Type B pancreatic cell (in vitro differentiated cells): Measurements from ENCODE around the gene SLC1A6. TPM values are rescaled to one million over a fixed set of nuclear protein-coding genes. Genes with fewer than 3 reads are reported as not detected.
"Not testable (repeated sequence)": the region's sequence is repeated elsewhere in the genome, so short reads cannot be mapped to it uniquely, and the experiment has no call there.

Experiments
- DNase-seq: peaks from one replicate; pipeline ENCODE4 v3.0.0; 2021; ENCODE audit warnings: mixed read lengths; ENCODE audit not compliant: unreplicated experiment; ENCODE audit errors: extremely low spot score
- H3K27ac Mint-ChIP-seq: 2 replicates; pipeline ENCODE4 v1.8.0; 2021; ENCODE audit warnings: mild to moderate bottlenecking, mixed read lengths
- H3K27me3 Mint-ChIP-seq: 2 replicates; pipeline ENCODE4 v1.8.0; 2021; ENCODE audit warnings: mixed read lengths
- H3K36me3 Mint-ChIP-seq: 2 replicates; pipeline ENCODE4 v1.8.0; 2021; ENCODE audit warnings: mixed read lengths
- H3K4me1 Mint-ChIP-seq: one replicate; pipeline ENCODE4 v1.8.0; 2021; ENCODE audit warnings: mixed read lengths; ENCODE audit not compliant: unreplicated experiment
- H3K4me3 Mint-ChIP-seq: 2 replicates; pipeline ENCODE4 v1.8.0; 2021; ENCODE audit warnings: mild to moderate bottlenecking, mixed read lengths
- H3K9me3 Mint-ChIP-seq: 2 replicates; pipeline ENCODE4 v1.8.0; 2021; ENCODE audit warnings: mixed read lengths
- CTCF ChIP-seq: fragments of 200-600 bp; sonication (generic); conservative IDR thresholded peaks from 2 replicates; pipeline ENCODE4 v1.5.0; 2021; ENCODE audit warnings: antibody characterized with exemption, mild to moderate bottlenecking
- long read RNA-seq: library from polyadenylated mRNA; unstranded; transcript quantifications from one replicate; pipeline ENCODE4 v2.0.0, GENCODE V29; 2020
- total RNA-seq: library from RNA; stranded (reverse); gene quantifications from 2 replicates; pipeline ENCODE4 v1.2.1, GENCODE V29; 2021; ENCODE audit warnings: low replicate concordance

SLC1A6 gene
- total RNA-seq, result 6.4 and 15.2 TPM in 2 replicates
- long read RNA-seq, result 0 reads

- no peaks in the 10 kb centered on the region for H3K36me3 Mint-ChIP-seq
- peak within 1 kb of the TSS; percentile 88 for H3K4me3 Mint-ChIP-seq
- TF ChIP-seq CTCF, result peak; percentile 51
- peak; percentile 73 for DNase-seq
- no peaks in the 10 kb centered on the region for H3K4me1 Mint-ChIP-seq
- no peaks in the 10 kb centered on the region for H3K9me3 Mint-ChIP-seq
- no peak within 1 kb of the TSS for H3K27ac Mint-ChIP-seq
- peaks cover 51% of the 10 kb centered on the region for H3K27me3 Mint-ChIP-seq
Measured at GRCh38 chr19:14979476-14980255, at the start of gene SLC1A6. SLC1A6 (minus strand) TSS chr19:14979864; CDS start chr19:14972910, 6,954 bp downstream.

DNA sequence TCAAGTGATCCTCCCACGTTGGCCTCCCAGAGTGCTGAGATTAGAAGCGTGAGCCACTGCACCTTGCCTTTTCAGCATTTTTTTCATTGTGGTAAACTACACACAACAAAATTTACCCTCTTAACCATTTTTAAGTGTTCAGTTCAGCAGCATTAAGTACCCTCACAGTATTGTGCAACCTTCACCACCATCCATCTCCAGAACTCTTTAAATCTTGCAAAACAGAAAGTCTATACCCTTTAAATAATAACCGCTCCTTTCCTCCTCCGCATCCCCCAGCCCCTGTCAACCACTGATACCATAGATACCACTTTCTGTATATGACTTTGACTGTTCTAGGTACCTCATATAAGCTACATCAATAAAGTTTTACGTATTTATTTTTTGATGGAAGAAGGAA lies 48.8 kb upstream of the SLC1A6 start:
- Mint-ChIP-seq H3K36me3 (no peaks in the 10 kb centered on the region), H3K4me1 (no peaks in the 10 kb centered on the region), H3K9me3 (no peaks in the 10 kb centered on the region), H3K27ac (no peak overlapping the region), H3K4me3 (no peak overlapping the region), H3K27me3 (peaks cover 2% of the 10 kb centered on the region)
- no peak for TF ChIP-seq CTCF
- no peak for DNase-seq

DNA sequence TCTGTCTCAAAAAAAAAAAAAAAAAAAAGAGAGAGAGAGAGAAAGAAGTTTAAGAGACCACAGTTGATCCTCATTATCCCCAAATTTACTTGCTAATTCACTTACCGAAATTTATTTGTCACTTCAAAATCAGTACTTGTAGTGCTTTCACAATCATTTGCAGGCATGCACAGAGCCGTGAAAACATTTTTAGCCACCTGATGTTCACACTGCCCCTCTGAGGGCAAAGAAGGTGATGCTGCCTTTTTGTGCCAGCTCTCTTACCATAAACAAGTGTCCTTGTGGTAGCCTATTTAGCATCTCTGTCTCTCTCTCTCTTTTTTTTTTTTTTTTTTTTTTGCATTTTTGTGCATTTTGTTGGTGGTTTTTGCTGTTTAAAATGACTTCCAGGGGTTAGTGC lies 45.6 kb upstream of the SLC1A6 start:
- Mint-ChIP-seq H3K36me3 (no peaks in the 10 kb centered on the region), H3K4me3 (no peak overlapping the region), H3K27ac (no peak overlapping the region), H3K27me3 (peaks cover 2% of the 10 kb centered on the region), H3K4me1 (no peaks in the 10 kb centered on the region), H3K9me3 (no peaks in the 10 kb centered on the region)
- TF ChIP-seq CTCF, result peak; percentile 41
- no peak for DNase-seq

- H3K9me3 Mint-ChIP-seq, result no peaks in the 10 kb centered on the region
- TF ChIP-seq CTCF, result no peak
Measured at GRCh38 chr19:15022752-15023151, 43.1 kb upstream of the SLC1A6 start.

GRCh38 chr19:15021286-15022007 lies 41.8 kb upstream of the SLC1A6 start:
- Mint-ChIP-seq H3K27me3 (peaks cover 3% of the 10 kb centered on the region), H3K36me3 (no peaks in the 10 kb centered on the region), H3K9me3 (no peaks in the 10 kb centered on the region), H3K27ac (no peak overlapping the region), H3K4me3 (no peak overlapping the region), H3K4me1 (no peaks in the 10 kb centered on the region)
- no peak for TF ChIP-seq CTCF
- no peak for DNase-seq

More at GRCh38 chr19:15022752-15023151, 43.1 kb upstream of the SLC1A6 start:
- Mint-ChIP-seq H3K36me3 (no peaks in the 10 kb centered on the region), H3K4me1 (no peaks in the 10 kb centered on the region), H3K27me3 (peaks cover 2% of the 10 kb centered on the region), H3K4me3 (no peak overlapping the region), H3K27ac (no peak overlapping the region)
- no peak for DNase-seq

GRCh38 chr19:15018836-15019235 lies 39.2 kb upstream of the SLC1A6 start:
- DNase-seq, H3K4me3 Mint-ChIP-seq, H3K27me3 Mint-ChIP-seq, H3K9me3 Mint-ChIP-seq, H3K36me3 Mint-ChIP-seq, H3K27ac Mint-ChIP-seq, H3K4me1 Mint-ChIP-seq: not testable (repeated sequence)
